HG03175 (cell line): ENCODE measurements around the gene CCDC30.

ENCODE experiments used
- ATAC-seq: cut with Tn5 transposase; IDR thresholded peaks from one replicate; pipeline ENCODE4 v1.9.1; 2021; ENCODE audit warnings: mild to moderate bottlenecking, moderate library complexity; ENCODE audit not compliant: unreplicated experiment

Gene CCDC30

GRCh38 chr1:42684139-42684538 lies 221.1 kb downstream of the CCDC30 start:
- ATAC-seq = no peak

GRCh38 chr1:42686418-42686817 lies 223.3 kb downstream of the CCDC30 start:
- ATAC-seq = no peak

- no peak for ATAC-seq
Observed at GRCh38 chr1:42689912-42690311, 226.8 kb downstream of the CCDC30 start.

- ATAC-seq = no peak
Observed at GRCh38 chr1:42690477-42691156, 227.5 kb downstream of the CCDC30 start.

GRCh38 chr1:42691157-42691498 lies 228.0 kb downstream of the CCDC30 start:
- no peak for ATAC-seq

GRCh38 chr1:42692461-42692860 lies 229.4 kb downstream of the CCDC30 start:
- no peak for ATAC-seq

- ATAC-seq = no peak
Observed at GRCh38 chr1:42692911-42693310, 229.8 kb downstream of the CCDC30 start.

GRCh38 chr1:42698081-42698813 lies 235.2 kb downstream of the CCDC30 start:
- no peak for ATAC-seq

GRCh38 chr1:42700006-42700405 lies 236.9 kb downstream of the CCDC30 start:
- no peak for ATAC-seq

- ATAC-seq = no peak
Observed at GRCh38 chr1:42703888-42704464, 240.9 kb downstream of the CCDC30 start.
